HEK293 (cell line): ENCODE measurements around the gene FAM32A.

Experiments
- EGR2 ChIP-seq: fragments of 450-650 bp; formaldehyde crosslinking; IDR thresholded peaks from 2 replicates; pipeline ENCODE4 v1.5.1; 2016; ENCODE audit warnings: low read depth, missing biosample characterization, missing genetic modification characterization
- HIC1 ChIP-seq: fragments of 450-650 bp; formaldehyde crosslinking; IDR thresholded peaks from 2 replicates; pipeline ENCODE4 v1.5.1; 2016; ENCODE audit warnings: missing biosample characterization, missing genetic modification characterization
- KLF9 ChIP-seq: fragments of 450-650 bp; formaldehyde crosslinking; IDR thresholded peaks from 2 replicates; pipeline ENCODE4 v1.5.1; 2016; ENCODE audit warnings: missing biosample characterization, missing genetic modification characterization, low read depth
- PRDM1 ChIP-seq: fragments of 450-650 bp; formaldehyde crosslinking; IDR thresholded peaks from 2 replicates; pipeline ENCODE4; 2016; ENCODE audit warnings: missing biosample characterization, missing genetic modification characterization
- REST ChIP-seq: fragments of 450-650 bp; formaldehyde crosslinking; IDR thresholded peaks from 2 replicates; pipeline ENCODE4 v1.5.1; 2016; ENCODE audit warnings: missing biosample characterization, missing genetic modification characterization
- SALL2 ChIP-seq: fragments of 450-650 bp; formaldehyde crosslinking; IDR thresholded peaks from 2 replicates; pipeline ENCODE4 v1.5.0; 2017; ENCODE audit warnings: missing biosample characterization, mild to moderate bottlenecking, missing genetic modification characterization, borderline replicate concordance
- SCRT1 ChIP-seq: fragments of 450-650 bp; formaldehyde crosslinking; IDR thresholded peaks from 2 replicates; pipeline ENCODE4 v1.5.1; 2016; ENCODE audit warnings: missing biosample characterization, missing genetic modification characterization, borderline replicate concordance
- TCF7L2 ChIP-seq: IDR thresholded peaks from 2 replicates; pipeline ENCODE4 v1.6.1; 2011; ENCODE audit warnings: low read depth, mild to moderate bottlenecking, inconsistent platforms, low read length, moderate library complexity, borderline replicate concordance
- YY1 ChIP-seq: fragments of 450-650 bp; formaldehyde crosslinking; IDR thresholded peaks from 2 replicates; pipeline ENCODE4 v1.5.1; 2018; ENCODE audit warnings: missing biosample characterization, missing genetic modification characterization
- ZBTB1 ChIP-seq: fragments of 450-650 bp; formaldehyde crosslinking; IDR thresholded peaks from 2 replicates; pipeline ENCODE4 v1.5.1; 2016; ENCODE audit warnings: missing biosample characterization, missing genetic modification characterization
- ZBTB8A ChIP-seq: fragments of 450-650 bp; formaldehyde crosslinking; IDR thresholded peaks from 2 replicates; pipeline ENCODE4 v1.5.1; 2016; ENCODE audit warnings: missing biosample characterization, missing genetic modification characterization
- ZEB2 ChIP-seq: fragments of 450-650 bp; formaldehyde crosslinking; IDR thresholded peaks from 2 replicates; pipeline ENCODE4 v1.5.1; 2016; ENCODE audit warnings: missing biosample characterization, missing genetic modification characterization
- ZNF138 ChIP-seq: fragments of 450-650 bp; formaldehyde crosslinking; IDR thresholded peaks from 2 replicates; pipeline ENCODE4 v1.5.1; 2016; ENCODE audit warnings: missing biosample characterization, missing genetic modification characterization, borderline replicate concordance
- ZNF16 ChIP-seq: fragments of 450-650 bp; formaldehyde crosslinking; IDR thresholded peaks from 2 replicates; pipeline ENCODE4 v1.5.1; 2016; ENCODE audit warnings: low read depth, missing biosample characterization, missing genetic modification characterization
- ZNF19 ChIP-seq: fragments of 450-650 bp; formaldehyde crosslinking; IDR thresholded peaks from 2 replicates; pipeline ENCODE4; 2016; ENCODE audit warnings: missing biosample characterization, missing genetic modification characterization, low read depth
- ZNF266 ChIP-seq: fragments of 450-650 bp; formaldehyde crosslinking; IDR thresholded peaks from 2 replicates; pipeline ENCODE4 v1.5.1; 2016; ENCODE audit warnings: missing biosample characterization, missing genetic modification characterization, low read depth
- ZNF274 ChIP-seq, 2 experiments: fragments of 200-500 bp in 1 of 2; fragments of 450-650 bp in 1 of 2; sonication (Bioruptor generic) in 1 of 2; formaldehyde crosslinking in 1 of 2; IDR thresholded peaks; 2 replicates each; pipeline versions ENCODE4 v1.5.1 to v1.6.1; 2014 to 2016; ENCODE audit warnings: borderline replicate concordance in 1 of 2, inconsistent platforms in 1 of 2, low read length in 1 of 2, missing biosample characterization in 1 of 2, missing genetic modification characterization in 1 of 2
- ZNF341 ChIP-seq: fragments of 450-650 bp; formaldehyde crosslinking; IDR thresholded peaks from 2 replicates; pipeline ENCODE4; 2016; ENCODE audit warnings: low read depth, missing biosample characterization, missing genetic modification characterization
- ZNF48 ChIP-seq: fragments of 450-650 bp; formaldehyde crosslinking; IDR thresholded peaks from 2 replicates; pipeline ENCODE4 v1.5.1; 2016; ENCODE audit warnings: missing biosample characterization, missing genetic modification characterization
- ZNF501 ChIP-seq: fragments of 450-650 bp; formaldehyde crosslinking; IDR thresholded peaks from 2 replicates; pipeline ENCODE4 v1.5.1; 2016; ENCODE audit warnings: missing biosample characterization, missing genetic modification characterization
- ZNF518A ChIP-seq: fragments of 450-650 bp; formaldehyde crosslinking; conservative IDR thresholded peaks from 2 replicates; pipeline ENCODE4 v1.5.1; 2016; ENCODE audit warnings: low read depth, missing biosample characterization, missing genetic modification characterization
- ZNF530 ChIP-seq: fragments of 450-650 bp; formaldehyde crosslinking; IDR thresholded peaks from 2 replicates; pipeline ENCODE4 v1.5.1; 2016; ENCODE audit warnings: low read depth, missing biosample characterization, missing genetic modification characterization
- ZNF561 ChIP-seq: fragments of 450-650 bp; IDR thresholded peaks from 2 replicates; pipeline ENCODE4 v1.5.1; 2018; ENCODE audit warnings: missing biosample characterization, missing genetic modification characterization, borderline replicate concordance
- ZNF621 ChIP-seq: fragments of 450-650 bp; formaldehyde crosslinking; IDR thresholded peaks from 2 replicates; pipeline ENCODE4 v1.5.1; 2017; ENCODE audit warnings: missing biosample characterization, missing genetic modification characterization
- ZNF639 ChIP-seq: fragments of 450-650 bp; formaldehyde crosslinking; IDR thresholded peaks from 2 replicates; pipeline ENCODE4 v1.5.1; 2016; ENCODE audit warnings: missing biosample characterization, missing genetic modification characterization
- ZNF654 ChIP-seq: fragments of 450-650 bp; formaldehyde crosslinking; IDR thresholded peaks from 2 replicates; pipeline ENCODE4 v1.5.1; 2016; ENCODE audit warnings: low read depth, missing biosample characterization, missing genetic modification characterization
- ZNF658 ChIP-seq: fragments of 450-650 bp; formaldehyde crosslinking; IDR thresholded peaks from 2 replicates; pipeline ENCODE4; 2016; ENCODE audit warnings: missing biosample characterization, missing genetic modification characterization
- ZNF660 ChIP-seq: fragments of 450-650 bp; IDR thresholded peaks from 2 replicates; pipeline ENCODE4 v1.5.1; 2018; ENCODE audit warnings: missing biosample characterization, mild to moderate bottlenecking, missing genetic modification characterization
- ZNF791 ChIP-seq: fragments of 450-650 bp; formaldehyde crosslinking; IDR thresholded peaks from 2 replicates; pipeline ENCODE4 v1.5.1; 2016; ENCODE audit warnings: missing biosample characterization, missing genetic modification characterization

Gene FAM32A

GRCh38 chr19:16197188-16197621 is 12.0 kb downstream of the FAM32A start (continued):
- TF ChIP-seq ZNF341 = no peak
- no peak for TF ChIP-seq ZNF530 (tag by site-specific recombination)
- peak; percentile 85; the same call in 1 of the 2 replicates for TF ChIP-seq ZNF660 (tag by site-specific recombination)
- no peak for TF ChIP-seq ZNF266 (tag by site-specific recombination)
- no peak for TF ChIP-seq ZNF561 (tag by site-specific recombination)
- peak; percentile 72; the same call in 1 of the 2 replicates for TF ChIP-seq ZBTB1 (tag by site-specific recombination)
- TF ChIP-seq REST (tag by site-specific recombination) = no peak
- TF ChIP-seq KLF9 = no peak
- no peak for TF ChIP-seq ZNF19 (tag by site-specific recombination)
- no peak for TF ChIP-seq PRDM1 (tag by site-specific recombination)
- no peak for TF ChIP-seq HIC1
- TF ChIP-seq ZNF274 (IDR thresholded peaks at IDR 0.05; ENCODE audit: low read length) = no peak
- no peak for TF ChIP-seq ZNF274 (tag by site-specific recombination; IDR thresholded peaks at IDR 0.05; ENCODE audit: borderline replicate concordance)
- no peak for TF ChIP-seq ZBTB8A (tag by site-specific recombination)
- no peak for TF ChIP-seq ZNF654 (tag by site-specific recombination)
- no peak; the same call in 1 of the 2 replicates for TF ChIP-seq ZNF501
- no peak for TF ChIP-seq YY1
- TF ChIP-seq ZEB2 (tag by site-specific recombination) = no peak; the same call in 1 of the 2 replicates
- TF ChIP-seq ZNF48 (tag by site-specific recombination) = no peak
- TF ChIP-seq SCRT1 (tag by site-specific recombination) = peak; percentile 80; the same call in 1 of the 2 replicates
- TF ChIP-seq EGR2 (tag by site-specific recombination) = no peak
- TF ChIP-seq ZNF16 (tag by site-specific recombination) = no peak
- TF ChIP-seq ZNF621 (tag by site-specific recombination) = no peak
- TF ChIP-seq ZNF138 (tag by site-specific recombination) = no peak
- no peak for TF ChIP-seq ZNF518A (tag by site-specific recombination)
- TF ChIP-seq ZNF791 (tag by site-specific recombination) = no peak
- no peak for TF ChIP-seq SALL2 (tag by site-specific recombination)
- no peak for TF ChIP-seq ZNF658 (tag by site-specific recombination)
- no peak for TF ChIP-seq TCF7L2
- TF ChIP-seq ZNF639 (tag by site-specific recombination) = 0 out of 2 replicates have a peak, but pooled peaks have one; percentile 26
